GM18511 (cell line): ENCODE measurements around the gene ANKRD13D.

Source experiments
- ATAC-seq: cut with Tn5 transposase; IDR thresholded peaks from one replicate; pipeline ENCODE4 v1.9.1; 2021; ENCODE audit warnings: mild to moderate bottlenecking, moderate library complexity; ENCODE audit not compliant: unreplicated experiment

The ANKRD13D gene

DNA sequence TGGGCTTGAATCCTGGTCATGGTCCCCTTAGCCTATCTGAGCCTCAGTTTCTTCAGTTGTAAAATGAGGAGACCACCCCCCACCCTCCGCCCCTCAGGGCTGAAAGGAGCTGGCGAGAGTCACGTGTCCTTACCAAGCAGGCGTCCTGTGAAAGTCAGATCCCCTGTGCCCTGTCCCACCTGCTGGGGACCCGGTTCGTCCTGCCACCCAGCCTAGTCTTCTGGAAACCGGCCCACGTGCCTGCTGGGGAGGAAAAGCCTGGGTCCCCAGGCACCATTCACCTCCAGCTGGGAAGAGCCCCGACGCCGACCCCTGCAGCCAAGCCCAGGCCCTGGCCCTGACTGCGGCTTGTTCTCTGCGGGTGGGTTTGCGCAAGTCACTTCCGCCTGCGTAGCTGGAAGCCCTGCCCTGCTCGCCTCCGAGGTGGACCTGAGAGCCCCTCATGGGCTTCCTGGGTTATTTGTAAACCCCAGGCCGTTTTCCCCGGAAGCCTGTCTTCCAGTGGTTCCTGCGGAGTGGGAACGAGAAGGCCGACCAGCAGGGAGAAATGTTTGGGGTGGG is 13.5 kb downstream of the ANKRD13D start:
- ATAC-seq = no peak

DNA sequence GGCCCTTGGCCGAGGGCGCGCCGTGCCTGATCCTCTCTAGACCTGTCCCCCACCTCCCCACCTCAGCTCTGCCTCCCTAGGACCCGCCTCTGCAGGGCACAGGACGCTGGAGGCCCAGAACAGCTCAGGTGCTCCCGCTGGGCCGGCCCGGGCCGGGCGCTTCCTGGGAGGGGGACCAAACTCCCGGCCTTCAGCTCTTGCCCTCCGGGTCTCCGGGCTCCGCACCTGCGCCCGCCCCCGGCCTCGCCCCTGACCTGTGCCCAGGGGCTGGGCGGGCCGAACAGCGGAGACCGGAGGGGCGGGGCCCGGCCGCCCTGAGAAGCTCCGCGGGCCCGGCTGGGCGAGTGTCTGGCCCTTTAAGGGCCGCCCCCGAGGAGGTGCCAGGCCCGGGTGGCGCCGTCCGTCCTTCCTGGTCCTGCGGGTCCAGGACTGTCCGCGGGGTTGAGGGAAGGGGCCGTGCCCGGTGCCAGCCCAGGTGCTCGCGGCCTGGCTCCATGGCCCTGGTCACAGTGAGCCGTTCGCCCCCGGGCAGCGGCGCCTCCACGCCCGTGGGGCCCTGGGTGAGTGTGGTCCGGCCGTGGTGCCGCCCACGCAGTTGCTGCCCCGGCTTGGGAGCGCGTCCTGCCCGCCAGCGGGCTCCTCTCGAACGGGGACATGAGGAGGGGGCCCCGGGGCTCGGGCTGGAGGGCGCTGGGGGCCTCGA is 14.2 kb downstream of the ANKRD13D start, which contains the start of gene SSH3:
TSS of gene SSH3 (plus strand) at position 399 of the 703 bp plus-strand sequence. CDS start at position 495, 96 bp downstream.
- no peak for ATAC-seq

DNA sequence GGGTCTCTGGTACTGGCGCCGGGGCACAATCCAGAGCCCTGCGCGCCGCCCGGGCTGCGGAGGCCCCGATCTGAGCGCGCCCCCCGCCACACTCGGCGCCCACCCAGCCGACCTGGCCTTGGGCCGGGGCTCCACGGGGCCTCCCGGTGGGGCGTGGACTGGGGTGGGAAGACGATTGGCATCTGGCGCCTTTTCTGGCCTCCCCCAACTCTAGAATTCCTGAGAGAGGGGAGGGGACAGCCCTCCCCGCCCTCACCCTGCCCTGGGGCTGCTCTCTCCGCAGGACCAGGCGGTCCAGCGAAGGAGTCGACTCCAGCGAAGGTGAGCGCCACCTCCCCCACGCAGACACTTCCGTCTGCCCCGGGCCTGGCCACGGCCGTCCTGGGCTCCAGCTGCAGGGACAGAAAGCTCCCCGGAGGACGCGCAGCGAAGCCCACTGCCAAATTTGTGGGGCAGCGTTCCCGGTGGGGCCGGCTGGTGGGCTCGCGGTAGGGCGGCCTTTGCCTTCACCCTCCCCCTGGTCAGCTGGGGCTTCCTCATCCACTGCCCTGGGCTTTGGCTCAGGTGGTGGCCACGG is 14.8 kb downstream of the ANKRD13D start:
- ATAC-seq = no peak

DNA sequence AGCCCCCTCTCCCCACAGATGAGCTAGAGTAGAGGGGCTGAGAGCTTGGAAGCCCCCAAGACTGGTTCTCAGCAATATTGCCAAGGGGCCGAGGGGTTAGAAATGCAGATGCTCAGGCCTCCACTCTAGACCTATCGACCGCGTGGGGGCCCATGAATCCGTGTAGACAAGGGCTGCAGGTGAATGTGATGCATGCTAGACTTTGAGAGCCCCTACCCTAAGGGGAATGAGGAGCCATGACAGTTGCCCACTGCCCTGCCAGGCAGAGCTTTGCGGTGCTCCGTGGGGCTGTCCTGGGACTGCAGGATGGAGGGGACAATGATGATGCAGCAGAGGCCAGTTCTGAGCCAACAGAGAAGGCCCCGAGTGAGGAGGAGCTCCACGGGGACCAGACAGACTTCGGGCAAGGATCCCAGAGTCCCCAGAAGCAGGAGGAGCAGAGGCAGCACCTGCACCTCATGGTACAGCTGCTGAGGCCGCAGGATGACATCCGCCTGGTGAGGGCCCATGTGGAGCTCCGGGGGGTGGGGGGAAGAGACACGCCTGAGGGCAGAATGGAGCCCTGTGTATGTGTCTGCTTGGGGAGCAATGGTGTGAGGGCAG is 15.5 kb downstream of the ANKRD13D start:
- no peak for ATAC-seq

DNA sequence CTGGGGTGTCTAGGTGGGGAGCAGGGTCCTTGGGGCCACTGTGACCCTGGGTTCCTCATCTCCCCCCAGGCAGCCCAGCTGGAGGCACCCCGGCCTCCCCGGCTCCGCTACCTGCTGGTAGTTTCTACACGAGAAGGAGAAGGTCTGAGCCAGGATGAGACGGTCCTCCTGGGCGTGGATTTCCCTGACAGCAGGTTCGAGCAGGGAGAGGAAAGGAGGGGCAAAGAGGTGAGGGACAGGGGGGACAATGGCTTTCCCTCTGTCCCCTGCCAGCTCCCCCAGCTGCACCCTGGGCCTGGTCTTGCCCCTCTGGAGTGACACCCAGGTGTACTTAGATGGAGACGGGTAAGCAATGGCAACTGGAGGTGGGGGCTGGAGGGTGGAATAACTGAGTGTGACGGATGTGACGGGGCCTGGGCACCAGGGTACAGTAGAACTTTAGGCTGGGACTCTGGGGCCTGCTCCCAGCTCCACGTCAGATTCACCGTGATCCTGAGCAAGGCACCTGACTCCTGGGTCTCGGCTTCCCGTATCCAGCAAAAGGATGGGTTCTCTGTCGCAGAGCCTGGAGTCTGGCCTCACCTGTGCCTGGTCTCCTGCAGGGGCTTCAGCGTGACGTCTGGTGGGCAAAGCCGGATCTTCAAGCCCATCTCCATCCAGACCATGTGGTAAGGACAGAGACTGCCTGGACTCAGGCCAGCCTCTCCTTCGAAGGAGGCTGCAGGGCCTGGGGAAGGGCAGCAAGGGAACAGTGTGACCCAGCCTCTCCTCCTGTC is 17.9 kb downstream of the ANKRD13D start:
- ATAC-seq = no peak

DNA sequence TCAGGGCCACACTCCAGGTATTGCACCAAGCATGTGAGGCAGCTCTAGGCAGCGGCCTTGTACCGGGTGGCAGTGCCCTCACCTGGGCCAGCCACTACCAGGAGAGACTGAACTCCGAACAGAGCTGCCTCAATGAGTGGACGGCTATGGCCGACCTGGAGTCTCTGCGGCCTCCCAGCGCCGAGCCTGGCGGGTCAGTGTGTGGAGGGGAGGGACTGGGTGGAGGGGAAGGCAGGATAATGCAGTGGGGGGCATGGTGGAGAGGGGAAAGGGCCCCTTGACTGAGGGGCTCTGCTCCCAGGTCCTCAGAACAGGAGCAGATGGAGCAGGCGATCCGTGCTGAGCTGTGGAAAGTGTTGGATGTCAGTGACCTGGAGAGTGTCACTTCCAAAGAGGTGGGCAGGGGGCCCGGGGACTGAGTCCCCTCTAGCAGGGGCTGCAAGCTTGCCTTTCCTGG is 18.5 kb downstream of the ANKRD13D start:
- ATAC-seq = no peak

DNA sequence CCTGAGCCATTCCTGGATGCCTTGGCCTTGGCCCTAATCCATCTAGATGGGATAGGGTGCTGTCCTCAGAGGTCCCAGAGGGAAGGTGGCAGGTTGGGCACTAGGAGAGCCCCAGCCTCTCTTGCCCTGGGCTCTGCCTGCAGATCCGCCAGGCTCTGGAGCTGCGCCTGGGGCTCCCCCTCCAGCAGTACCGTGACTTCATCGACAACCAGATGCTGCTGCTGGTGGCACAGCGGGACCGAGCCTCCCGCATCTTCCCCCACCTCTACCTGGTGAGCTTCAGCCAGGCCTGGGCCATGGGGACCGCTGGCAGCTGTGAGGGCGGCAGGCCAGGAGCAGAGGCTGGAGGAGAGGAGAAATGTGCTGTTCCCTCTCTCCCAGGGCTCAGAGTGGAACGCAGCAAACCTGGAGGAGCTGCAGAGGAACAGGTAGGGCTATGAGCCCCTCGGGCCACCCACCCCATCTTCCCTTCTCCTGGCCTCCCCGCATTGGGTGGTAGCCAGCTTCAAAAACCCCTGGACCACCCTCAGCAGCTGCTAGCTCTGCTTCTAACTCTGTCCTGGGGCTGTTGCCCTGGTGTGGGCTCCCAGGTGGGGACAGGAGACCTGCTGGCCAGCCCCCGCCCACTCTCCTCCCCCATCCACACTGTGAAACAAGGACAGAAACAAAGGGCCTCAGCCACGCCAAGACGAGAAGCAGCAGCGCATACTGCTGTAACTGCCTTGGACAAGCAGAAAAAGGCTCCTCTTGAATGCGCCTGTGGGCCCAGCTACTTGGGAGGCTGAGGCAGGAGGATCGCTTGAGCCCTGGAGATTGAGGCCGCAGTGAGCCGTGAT is 19.1 kb downstream of the ANKRD13D start:
- no peak for ATAC-seq

DNA sequence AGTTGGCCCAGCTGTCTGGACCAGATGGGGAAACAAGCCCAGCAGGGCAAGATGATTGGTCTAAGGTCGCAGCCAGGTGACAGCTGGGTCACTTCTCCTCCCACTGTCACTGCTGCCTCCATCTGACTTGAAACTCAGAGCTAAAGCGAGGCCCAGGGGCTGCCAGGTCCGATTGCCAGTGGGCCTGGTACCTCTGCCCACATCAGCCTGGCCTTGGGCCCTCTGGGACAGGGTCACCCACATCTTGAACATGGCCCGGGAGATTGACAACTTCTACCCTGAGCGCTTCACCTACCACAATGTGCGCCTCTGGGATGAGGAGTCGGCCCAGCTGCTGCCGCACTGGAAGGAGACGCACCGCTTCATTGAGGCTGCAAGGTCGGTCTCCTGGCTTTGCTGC is 20.1 kb downstream of the ANKRD13D start:
- no peak for ATAC-seq

DNA sequence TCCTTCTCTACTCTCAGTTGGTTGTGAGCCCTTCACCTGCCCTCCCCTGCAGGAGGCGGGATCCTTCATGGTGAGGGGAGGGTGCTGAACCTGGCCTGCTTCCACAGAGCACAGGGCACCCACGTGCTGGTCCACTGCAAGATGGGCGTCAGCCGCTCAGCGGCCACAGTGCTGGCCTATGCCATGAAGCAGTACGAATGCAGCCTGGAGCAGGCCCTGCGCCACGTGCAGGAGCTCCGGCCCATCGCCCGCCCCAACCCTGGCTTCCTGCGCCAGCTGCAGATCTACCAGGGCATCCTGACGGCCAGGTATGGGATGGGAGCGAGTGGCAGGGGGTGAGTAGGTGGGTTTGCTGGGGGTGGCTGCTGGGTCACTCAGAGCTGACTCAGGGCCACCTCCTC is 20.6 kb downstream of the ANKRD13D start:
- no peak for ATAC-seq

DNA sequence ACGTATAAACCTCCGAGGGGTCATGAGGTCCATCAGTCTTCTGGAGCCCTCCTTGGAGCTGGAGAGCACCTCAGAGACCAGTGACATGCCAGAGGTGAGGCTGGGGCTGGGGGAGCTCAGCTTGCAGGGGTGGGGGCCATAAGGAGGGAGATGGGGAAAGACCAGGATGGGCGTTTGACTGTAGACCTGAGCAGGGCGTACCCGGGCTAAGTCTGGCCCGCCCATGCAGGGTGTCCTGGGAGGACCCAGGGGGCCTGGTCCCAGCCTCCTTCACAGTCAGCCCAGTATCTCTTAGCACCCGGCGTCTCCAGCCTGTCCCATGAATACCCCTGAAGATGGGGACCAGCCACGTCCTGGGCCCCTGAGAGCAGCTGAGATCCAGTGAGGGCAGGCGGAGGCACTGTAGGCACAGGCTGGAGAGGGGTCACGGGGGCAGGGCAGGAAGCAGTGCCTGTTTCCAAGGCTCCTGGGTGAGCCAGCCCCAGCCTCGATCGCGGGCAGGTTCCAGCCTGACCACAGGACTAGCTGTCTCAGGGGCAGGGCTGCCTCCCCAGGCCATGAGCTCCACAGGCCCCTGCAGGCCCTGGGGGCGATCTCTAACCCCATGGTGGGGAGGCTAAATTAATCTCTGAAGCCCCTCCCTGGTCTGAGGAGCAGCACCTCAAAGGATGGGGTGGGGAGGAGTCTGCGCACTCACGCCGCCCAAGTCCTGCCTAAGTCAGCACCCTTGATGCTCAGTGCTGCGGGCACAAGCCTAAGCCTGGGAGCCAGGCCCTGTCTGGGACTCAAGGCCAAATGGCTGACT is 21.3 kb downstream of the ANKRD13D start:
- no peak for ATAC-seq

DNA sequence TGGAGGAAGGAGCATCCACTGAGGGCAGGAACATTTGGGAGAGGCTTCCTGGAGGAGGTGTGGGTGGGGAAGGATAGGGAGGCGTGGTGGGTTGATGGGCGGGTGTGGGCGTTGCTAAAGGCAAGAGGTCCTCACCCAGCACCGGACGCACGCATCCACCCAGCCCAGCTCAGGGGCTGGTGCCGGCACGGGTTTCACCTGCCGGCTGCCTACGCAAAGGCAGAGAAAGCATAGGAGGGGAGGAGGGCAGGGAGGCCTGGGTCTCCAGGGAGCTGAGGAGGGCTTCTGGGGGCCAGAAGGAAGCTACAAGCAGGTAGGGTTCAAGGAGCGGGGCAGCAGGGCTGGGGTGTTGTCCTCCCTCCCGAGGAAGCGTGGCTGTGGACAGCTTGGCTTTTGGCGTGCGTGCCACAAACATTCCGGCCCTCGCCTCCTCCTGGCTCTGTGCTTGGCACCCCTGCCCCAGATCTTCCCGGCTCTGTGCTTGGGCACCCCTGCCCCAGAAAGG is 22.0 kb downstream of the ANKRD13D start:
- no peak for ATAC-seq

DNA sequence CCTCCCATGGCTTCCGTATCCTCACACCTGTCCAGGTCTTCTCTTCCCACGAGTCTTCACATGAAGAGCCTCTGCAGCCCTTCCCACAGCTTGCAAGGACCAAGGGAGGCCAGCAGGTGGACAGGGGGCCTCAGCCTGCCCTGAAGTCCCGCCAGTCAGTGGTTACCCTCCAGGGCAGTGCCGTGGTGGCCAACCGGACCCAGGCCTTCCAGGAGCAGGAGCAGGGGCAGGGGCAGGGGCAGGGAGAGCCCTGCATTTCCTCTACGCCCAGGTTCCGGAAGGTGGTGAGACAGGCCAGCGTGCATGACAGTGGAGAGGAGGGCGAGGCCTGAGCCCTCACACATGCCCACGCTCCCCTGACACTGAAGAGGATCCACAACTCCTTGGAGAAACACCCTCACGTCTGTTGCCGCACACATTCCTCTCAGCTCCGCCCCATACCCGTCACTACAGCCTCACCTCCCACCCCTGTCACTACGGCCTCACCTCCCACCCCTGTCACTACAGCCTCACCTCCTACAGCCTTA is 22.5 kb downstream of the ANKRD13D start:
- ATAC-seq = no peak

DNA sequence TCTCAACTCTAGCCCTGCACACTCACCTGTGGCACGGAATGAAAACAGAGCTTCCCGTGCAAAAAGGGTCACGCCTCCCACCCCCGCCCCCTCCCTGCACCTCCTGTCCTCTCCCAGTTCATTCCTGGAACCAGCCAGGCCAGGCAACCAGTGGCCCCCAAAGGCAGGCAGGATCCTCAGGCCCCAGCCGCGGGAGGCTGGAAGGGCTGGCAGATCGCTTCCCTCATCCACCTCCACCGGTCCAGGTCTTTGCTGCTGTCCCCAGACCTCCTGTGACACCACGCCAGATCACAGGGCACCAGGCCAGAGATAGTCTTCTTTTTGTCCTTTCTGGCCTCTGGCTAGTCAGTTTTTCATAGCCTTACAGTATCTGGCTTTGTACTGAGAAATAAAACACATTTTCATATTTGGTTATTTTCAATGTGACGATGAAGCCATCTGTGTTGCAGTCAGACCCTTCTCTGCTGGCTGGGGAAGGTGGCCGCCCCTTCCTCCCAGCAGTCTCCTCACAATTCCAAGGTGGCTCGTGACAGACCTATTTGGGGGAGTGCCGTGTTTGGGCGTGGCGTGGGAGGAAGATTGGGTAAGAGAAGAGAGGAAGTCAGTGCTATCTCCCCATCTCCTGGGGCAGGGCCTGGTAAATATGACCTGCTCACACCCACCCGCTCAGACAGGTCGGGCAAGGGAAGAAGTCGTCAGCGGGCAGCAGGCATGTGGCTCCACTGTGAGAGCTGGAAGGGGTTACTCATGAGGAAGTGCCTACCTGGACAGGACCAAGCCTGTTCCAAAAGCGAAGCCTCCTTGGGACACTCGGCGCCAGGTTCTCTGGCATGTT is 23.3 kb downstream of the ANKRD13D start:
- no peak for ATAC-seq

DNA sequence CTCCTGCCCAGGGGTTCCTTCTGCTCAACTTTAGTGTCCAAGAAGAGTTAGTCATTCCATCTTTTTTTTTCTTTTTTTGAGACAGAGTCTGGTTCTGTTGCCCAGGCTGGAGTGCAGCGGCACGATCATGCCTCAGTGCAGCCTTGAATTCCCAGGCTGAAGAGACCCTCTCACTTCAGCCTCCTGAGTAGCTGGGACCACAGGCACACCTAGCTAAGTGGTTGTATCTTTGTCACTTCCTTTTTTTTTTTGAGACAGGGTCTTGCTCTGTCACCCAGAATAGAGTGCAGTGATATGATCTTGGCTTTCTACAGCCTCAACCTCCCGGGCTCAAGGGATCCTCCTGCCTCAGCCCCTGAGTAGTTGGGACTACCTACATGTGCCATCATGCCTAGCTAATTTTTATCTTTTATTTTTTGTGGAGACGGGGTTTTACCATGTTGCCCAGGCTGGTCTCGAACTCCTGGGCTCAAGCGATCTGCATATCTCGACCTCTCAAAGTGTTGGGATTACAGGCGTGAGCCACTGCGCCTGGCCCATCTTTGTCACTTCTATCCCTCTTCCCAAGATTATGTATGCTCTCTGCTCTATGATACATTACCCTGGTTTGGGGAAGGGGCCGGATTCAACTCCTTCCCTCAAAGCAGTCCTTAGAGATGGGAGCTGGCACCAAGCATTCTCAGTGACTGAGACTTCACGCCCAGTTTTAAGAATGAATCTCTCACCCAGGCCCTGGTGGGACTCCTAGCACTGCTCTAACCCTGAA is 24.2 kb downstream of the ANKRD13D start:
- no peak for ATAC-seq

DNA sequence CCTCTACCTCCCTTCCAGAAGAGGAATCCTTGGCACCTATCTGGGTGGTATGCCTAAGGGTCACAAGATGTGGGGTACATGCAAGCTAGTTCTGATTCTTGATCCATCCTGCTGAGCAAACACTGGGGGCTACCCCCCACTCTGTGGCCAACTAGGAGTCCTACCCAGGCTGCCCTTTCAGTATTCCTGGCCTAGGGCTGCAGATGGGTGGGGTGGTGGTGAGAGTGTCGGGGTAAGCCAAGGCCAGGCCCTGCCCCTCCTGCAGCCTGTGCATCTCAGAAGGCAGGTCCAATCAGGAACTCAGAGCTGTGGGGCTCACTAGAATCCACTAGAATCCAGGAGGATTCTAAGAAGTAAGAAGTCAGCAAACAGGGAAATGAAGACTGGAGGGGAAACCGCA is 25.1 kb downstream of the ANKRD13D start:
- no peak for ATAC-seq

DNA sequence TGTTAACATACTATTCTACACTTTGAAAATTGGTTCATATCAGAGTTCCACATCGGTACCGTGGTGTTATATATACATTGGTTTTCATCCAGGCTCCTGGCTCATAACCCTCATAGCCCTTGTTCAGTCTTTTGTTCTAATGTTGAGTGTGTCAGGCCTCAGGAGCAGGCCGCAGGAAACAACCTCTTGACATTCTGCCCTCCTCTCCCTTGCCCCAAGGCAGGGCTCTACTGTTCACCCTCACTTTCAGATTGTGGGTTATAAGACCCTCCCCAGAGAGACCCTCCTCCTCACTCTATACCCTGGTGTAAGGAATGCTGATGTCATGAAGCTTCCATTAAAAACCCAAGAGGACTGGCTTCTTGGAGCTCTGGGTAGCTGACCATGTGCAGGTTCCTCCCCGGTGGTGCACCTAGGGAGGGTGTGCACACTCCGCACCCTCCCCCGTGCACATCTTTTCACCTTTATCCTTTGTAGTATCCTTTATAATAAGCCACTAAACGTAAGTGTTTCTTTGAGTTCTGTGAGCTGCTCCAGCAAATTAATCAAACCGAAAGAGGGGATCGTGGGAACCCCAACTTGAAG is 26.3 kb downstream of the ANKRD13D start:
- no peak for ATAC-seq

DNA sequence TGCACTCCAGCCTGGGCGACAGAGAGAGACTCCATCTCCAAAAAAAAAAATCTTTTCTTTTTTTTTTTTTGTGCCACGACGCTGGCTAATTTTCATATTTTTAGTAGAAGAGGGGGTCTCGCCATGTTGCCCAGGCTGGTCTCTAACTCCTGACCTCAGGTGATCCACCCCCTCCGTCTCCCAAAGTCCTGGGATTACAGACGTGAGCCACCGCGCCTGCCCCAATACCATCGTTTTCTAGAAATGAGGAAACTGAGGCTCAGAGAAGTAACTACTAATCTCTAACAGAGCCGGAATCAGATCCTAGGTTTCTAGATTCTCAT is 27.7 kb downstream of the ANKRD13D start:
- no peak for ATAC-seq
